HepG2 (cell line): ENCODE results near the gene ENGASE. TPM values are rescaled to one million over a fixed set of nuclear protein-coding genes. Genes with fewer than 3 reads are reported as not detected.
A peak's percentile ranks its signal among the peaks of the same experiment; 100 is the strongest.

Source experiments
- BRCA1 ChIP-seq: sonication (generic); formaldehyde crosslinking; IDR thresholded peaks from 2 replicates; pipeline ENCODE4 v1.4.0; 2020; ENCODE audit warnings: missing genetic modification reagents
- DMAP1 ChIP-seq: IDR thresholded peaks from 2 replicates; pipeline ENCODE4 v1.6.1; 2016
- GLI4 ChIP-seq: sonication (generic); formaldehyde crosslinking; IDR thresholded peaks from 2 replicates; pipeline ENCODE4 v1.5.1; 2020; ENCODE audit warnings: missing genetic modification reagents, mild to moderate bottlenecking, moderate library complexity, borderline replicate concordance
- IKZF4 ChIP-seq: sonication (generic); formaldehyde crosslinking; IDR thresholded peaks from 2 replicates; pipeline ENCODE4 v1.5.1; 2020; ENCODE audit warnings: borderline replicate concordance, mild to moderate bottlenecking, low read depth, missing genetic modification reagents; ENCODE audit errors: not compliant biosample characterization
- KMT2B ChIP-seq: IDR thresholded peaks from 2 replicates; pipeline ENCODE4 v1.6.1; 2016; ENCODE audit warnings: missing genetic modification reagents, missing compliant biosample characterization
- MBNL3 ChIP-seq: fragments of 250-450 bp; sonication (Bioruptor Pico); conservative IDR thresholded peaks from 2 replicates; pipeline ENCODE4 v1.8.0; 2022; ENCODE audit warnings: mild to moderate bottlenecking, inconsistent platforms
- MEIS1 ChIP-seq: sonication (generic); formaldehyde crosslinking; IDR thresholded peaks from 2 replicates; pipeline ENCODE4 v1.9.0; 2021; ENCODE audit warnings: mild to moderate bottlenecking, missing genetic modification reagents, moderate library complexity, borderline replicate concordance
- MIER3 ChIP-seq: IDR thresholded peaks from 2 replicates; pipeline ENCODE4 v1.6.1; 2016; ENCODE audit warnings: missing compliant biosample characterization, borderline replicate concordance
- NR2C2 ChIP-seq: sonication (generic); formaldehyde crosslinking; IDR thresholded peaks from 2 replicates; pipeline ENCODE4 v1.4.0; 2020; ENCODE audit warnings: missing genetic modification reagents, mild to moderate bottlenecking, moderate library complexity, borderline replicate concordance
- SMARCE1 ChIP-seq: fragments of 450-650 bp; IDR thresholded peaks from 2 replicates; pipeline ENCODE4 v1.6.1; 2017; ENCODE audit warnings: borderline replicate concordance
- SP140L ChIP-seq: sonication (generic); formaldehyde crosslinking; IDR thresholded peaks from 2 replicates; pipeline ENCODE4 v1.4.0; 2020; ENCODE audit warnings: missing genetic modification reagents, borderline replicate concordance
- ZKSCAN8 ChIP-seq: IDR thresholded peaks from 2 replicates; pipeline ENCODE4 v1.6.1; 2016; ENCODE audit warnings: borderline replicate concordance, missing genetic modification reagents, missing compliant biosample characterization
- ZNF253 ChIP-seq: sonication (generic); formaldehyde crosslinking; IDR thresholded peaks from 2 replicates; pipeline ENCODE4 v1.8.0; 2022; ENCODE audit warnings: mild to moderate bottlenecking, missing genetic modification reagents, borderline replicate concordance
- ZNF501 ChIP-seq: sonication (generic); formaldehyde crosslinking; IDR thresholded peaks from 2 replicates; pipeline ENCODE4 v1.5.1; 2020; ENCODE audit warnings: mild to moderate bottlenecking, moderate library complexity, missing genetic modification reagents
- ZNF776 ChIP-seq: sonication (generic); formaldehyde crosslinking; IDR thresholded peaks from 2 replicates; pipeline ENCODE4 v1.4.0; 2020; ENCODE audit warnings: mild to moderate bottlenecking, missing genetic modification reagents
- polyA plus RNA-seq, 8 experiments: library from polyadenylated mRNA; depleted of rRNA in 3 of 8; stranded (reverse) in 7 of 8; unstranded in 1 of 8; fragments of >200 nt; fragmentation: Illumina TruSeq in 4 of 8; extraction: Trizol in 4 of 8; gene quantifications; 2 replicates each; pipeline versions ENCODE4 v1.2.1 to v1.2.3, GENCODE V29; 2011 to 2016; ENCODE audit warnings: low read depth in 4 of 8, missing spikeins in 1 of 8, mixed read lengths in 1 of 8; ENCODE audit not compliant: insufficient read depth in 1 of 8
- total RNA-seq, 5 experiments: library from RNA; depleted of rRNA; stranded (reverse); fragments of >200 nt; fragmentation: Illumina TruSeq; extraction: Trizol; gene quantifications; 2 replicates each; pipeline ENCODE4 v1.2.3, GENCODE V29; 2016; ENCODE audit warnings: low read depth in 1 of 5
- TF ChIP-seq, protein P1 (sequence below): sonication (generic); formaldehyde crosslinking; IDR thresholded peaks from 2 replicates; pipeline ENCODE4 v1.4.0; 2020; ENCODE audit warnings: missing genetic modification reagents, borderline replicate concordance
- TF ChIP-seq, protein P2 (sequence below): sonication (generic); formaldehyde crosslinking; IDR thresholded peaks from 2 replicates; pipeline ENCODE4 v1.5.0; 2020; ENCODE audit warnings: mild to moderate bottlenecking, missing genetic modification reagents
- TF ChIP-seq, protein P3 (sequence below): sonication (generic); formaldehyde crosslinking; IDR thresholded peaks from 2 replicates; pipeline ENCODE4 v1.5.0; 2020; ENCODE audit warnings: mild to moderate bottlenecking, missing genetic modification reagents
- TF ChIP-seq, protein P4 (sequence below): IDR thresholded peaks from 2 replicates; pipeline ENCODE4 v1.6.1; 2016; ENCODE audit warnings: mild to moderate bottlenecking

ENGASE gene
- total and polyA plus RNA-seq, 2 of the 13 experiments (the other 11 are each of a cell fraction or from before 2014, with no cell fraction given), result 10.6 to 18.1 TPM

DNA sequence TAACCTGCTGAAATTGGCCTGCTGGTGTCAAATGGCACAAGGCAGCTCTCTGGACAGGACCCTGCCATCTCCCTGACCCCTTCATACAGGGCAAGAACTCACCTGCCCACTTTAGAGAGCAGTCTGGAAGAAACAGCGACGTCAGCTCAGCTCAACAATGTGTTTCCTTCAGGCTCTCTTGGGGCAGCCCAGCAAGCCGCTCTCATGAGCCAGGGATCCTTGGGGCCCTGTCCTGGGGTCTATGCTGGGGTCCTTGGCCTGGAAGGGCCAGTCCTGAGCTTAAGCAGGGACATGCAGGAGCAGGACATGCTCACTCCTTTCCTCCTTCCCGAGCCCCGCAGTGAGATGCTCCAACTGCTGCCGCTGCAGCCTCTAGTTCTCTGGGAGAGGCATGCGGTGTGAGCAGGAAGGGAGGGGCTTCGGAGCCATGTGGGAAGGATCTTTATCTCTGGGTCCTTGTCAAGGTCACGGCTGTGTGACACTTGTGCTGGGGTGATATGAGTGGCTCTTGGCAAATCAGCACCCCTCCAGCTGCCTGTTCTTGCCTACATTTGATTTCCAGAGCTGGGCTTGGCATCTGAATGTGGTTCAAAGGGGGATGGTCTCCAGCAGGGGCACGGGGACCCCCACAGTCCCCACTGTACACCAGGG is 47.2 kb upstream of the ENGASE start (continued):
- TF ChIP-seq SMARCE1, result no peak
- TF ChIP-seq DMAP1 (CRISPR knock-in tag), result peak; percentile 84
- peak; percentile 7 for TF ChIP-seq IKZF4 (CRISPR knock-in tag)
- TF ChIP-seq, protein P1, sequence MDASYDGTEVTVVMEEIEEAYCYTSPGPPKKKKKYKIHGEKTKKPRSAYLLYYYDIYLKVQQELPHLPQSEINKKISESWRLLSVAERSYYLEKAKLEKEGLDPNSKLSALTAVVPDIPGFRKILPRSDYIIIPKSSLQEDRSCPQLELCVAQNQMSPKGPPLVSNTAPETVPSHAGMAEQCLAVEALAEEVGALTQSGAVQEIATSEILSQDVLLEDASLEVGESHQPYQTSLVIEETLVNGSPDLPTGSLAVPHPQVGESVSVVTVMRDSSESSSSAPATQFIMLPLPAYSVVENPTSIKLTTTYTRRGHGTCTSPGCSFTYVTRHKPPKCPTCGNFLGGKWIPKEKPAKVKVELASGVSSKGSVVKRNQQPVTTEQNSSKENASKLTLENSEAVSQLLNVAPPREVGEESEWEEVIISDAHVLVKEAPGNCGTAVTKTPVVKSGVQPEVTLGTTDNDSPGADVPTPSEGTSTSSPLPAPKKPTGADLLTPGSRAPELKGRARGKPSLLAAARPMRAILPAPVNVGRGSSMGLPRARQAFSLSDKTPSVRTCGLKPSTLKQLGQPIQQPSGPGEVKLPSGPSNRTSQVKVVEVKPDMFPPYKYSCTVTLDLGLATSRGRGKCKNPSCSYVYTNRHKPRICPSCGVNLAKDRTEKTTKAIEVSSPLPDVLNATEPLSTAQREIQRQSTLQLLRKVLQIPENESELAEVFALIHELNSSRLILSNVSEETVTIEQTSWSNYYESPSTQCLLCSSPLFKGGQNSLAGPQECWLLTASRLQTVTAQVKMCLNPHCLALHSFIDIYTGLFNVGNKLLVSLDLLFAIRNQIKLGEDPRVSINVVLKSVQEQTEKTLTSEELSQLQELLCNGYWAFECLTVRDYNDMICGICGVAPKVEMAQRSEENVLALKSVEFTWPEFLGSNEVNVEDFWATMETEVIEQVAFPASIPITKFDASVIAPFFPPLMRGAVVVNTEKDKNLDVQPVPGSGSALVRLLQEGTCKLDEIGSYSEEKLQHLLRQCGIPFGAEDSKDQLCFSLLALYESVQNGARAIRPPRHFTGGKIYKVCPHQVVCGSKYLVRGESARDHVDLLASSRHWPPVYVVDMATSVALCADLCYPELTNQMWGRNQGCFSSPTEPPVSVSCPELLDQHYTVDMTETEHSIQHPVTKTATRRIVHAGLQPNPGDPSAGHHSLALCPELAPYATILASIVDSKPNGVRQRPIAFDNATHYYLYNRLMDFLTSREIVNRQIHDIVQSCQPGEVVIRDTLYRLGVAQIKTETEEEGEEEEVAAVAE (CRISPR knock-in tag), result peak; percentile 31; the same call in 1 of the 2 replicates
- TF ChIP-seq KMT2B (CRISPR knock-in tag), result no peak
- peak; percentile 80; the same call in 1 of the 2 replicates for TF ChIP-seq SP140L (CRISPR knock-in tag)
- 0 out of 2 replicates have a peak, but pooled peaks have one; percentile 19 for TF ChIP-seq GLI4
- no peak for TF ChIP-seq NR2C2 (CRISPR knock-in tag)
- 0 out of 2 replicates have a peak, but pooled peaks have one; percentile 37 for TF ChIP-seq BRCA1 (CRISPR knock-in tag)
- TF ChIP-seq ZNF776 (CRISPR knock-in tag), result peak; percentile 86; the same call in 1 of the 2 replicates
- TF ChIP-seq, protein P2, sequence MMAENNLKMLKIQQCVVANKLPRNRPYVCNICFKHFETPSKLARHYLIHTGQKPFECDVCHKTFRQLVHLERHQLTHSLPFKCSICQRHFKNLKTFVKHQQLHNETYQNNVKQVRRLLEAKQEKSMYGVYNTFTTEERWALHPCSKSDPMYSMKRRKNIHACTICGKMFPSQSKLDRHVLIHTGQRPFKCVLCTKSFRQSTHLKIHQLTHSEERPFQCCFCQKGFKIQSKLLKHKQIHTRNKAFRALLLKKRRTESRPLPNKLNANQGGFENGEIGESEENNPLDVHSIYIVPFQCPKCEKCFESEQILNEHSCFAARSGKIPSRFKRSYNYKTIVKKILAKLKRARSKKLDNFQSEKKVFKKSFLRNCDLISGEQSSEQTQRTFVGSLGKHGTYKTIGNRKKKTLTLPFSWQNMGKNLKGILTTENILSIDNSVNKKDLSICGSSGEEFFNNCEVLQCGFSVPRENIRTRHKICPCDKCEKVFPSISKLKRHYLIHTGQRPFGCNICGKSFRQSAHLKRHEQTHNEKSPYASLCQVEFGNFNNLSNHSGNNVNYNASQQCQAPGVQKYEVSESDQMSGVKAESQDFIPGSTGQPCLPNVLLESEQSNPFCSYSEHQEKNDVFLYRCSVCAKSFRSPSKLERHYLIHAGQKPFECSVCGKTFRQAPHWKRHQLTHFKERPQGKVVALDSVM (CRISPR knock-in tag), result peak; percentile 68; the same call in 1 of the 2 replicates
- no peak for TF ChIP-seq MIER3 (CRISPR knock-in tag)
- no peak for TF ChIP-seq ZNF253 (CRISPR knock-in tag)
- TF ChIP-seq MBNL3, result no peak
- 0 out of 2 replicates have a peak, but pooled peaks have one; percentile 7 for TF ChIP-seq MEIS1 (CRISPR knock-in tag)
- TF ChIP-seq, protein P3, sequence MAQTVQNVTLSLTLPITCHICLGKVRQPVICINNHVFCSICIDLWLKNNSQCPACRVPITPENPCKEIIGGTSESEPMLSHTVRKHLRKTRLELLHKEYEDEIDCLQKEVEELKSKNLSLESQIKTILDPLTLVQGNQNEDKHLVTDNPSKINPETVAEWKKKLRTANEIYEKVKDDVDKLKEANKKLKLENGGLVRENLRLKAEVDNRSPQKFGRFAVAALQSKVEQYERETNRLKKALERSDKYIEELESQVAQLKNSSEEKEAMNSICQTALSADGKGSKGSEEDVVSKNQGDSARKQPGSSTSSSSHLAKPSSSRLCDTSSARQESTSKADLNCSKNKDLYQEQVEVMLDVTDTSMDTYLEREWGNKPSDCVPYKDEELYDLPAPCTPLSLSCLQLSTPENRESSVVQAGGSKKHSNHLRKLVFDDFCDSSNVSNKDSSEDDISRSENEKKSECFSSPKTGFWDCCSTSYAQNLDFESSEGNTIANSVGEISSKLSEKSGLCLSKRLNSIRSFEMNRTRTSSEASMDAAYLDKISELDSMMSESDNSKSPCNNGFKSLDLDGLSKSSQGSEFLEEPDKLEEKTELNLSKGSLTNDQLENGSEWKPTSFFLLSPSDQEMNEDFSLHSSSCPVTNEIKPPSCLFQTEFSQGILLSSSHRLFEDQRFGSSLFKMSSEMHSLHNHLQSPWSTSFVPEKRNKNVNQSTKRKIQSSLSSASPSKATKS, result no peak
- TF ChIP-seq, protein P4, sequence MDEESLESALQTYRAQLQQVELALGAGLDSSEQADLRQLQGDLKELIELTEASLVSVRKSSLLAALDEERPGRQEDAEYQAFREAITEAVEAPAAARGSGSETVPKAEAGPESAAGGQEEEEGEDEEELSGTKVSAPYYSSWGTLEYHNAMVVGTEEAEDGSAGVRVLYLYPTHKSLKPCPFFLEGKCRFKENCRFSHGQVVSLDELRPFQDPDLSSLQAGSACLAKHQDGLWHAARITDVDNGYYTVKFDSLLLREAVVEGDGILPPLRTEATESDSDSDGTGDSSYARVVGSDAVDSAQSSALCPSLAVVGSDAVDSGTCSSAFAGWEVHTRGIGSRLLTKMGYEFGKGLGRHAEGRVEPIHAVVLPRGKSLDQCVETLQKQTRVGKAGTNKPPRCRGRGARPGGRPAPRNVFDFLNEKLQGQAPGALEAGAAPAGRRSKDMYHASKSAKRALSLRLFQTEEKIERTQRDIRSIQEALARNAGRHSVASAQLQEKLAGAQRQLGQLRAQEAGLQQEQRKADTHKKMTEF (CRISPR knock-in tag), result peak; percentile 75
- TF ChIP-seq ZNF501 (CRISPR knock-in tag), result peak; percentile 82
- TF ChIP-seq ZKSCAN8 (CRISPR knock-in tag), result peak; percentile 76
